Muscle of leg (tissue), 16 donors: Measurements from ENCODE around the gene CRIM1. TPM values are rescaled to one million over a fixed set of nuclear protein-coding genes. Genes with fewer than 3 reads are reported as not detected.
"Not testable (repeated sequence)": the region's sequence is repeated elsewhere in the genome, so short reads cannot be mapped to it uniquely, and the experiment has no call there.

ENCODE experiments used
- DNase-seq: peaks from one replicate; pipeline ENCODE4 v3.0.0; 2013
- H3K27ac ChIP-seq: one replicate; pipeline ENCODE4 v1.5.1; 2013; ENCODE audit warnings: mild to moderate bottlenecking, low read length, control low read depth
- H3K27me3 ChIP-seq: one replicate; pipeline ENCODE4 v1.6.1; 2013; ENCODE audit warnings: low read length; ENCODE audit not compliant: control insufficient read depth, insufficient read depth
- H3K36me3 ChIP-seq: one replicate; pipeline ENCODE4 v1.6.1; 2013; ENCODE audit warnings: low read length; ENCODE audit not compliant: control insufficient read depth, insufficient read depth
- H3K4me1 ChIP-seq: one replicate; pipeline ENCODE4 v1.6.1; 2013; ENCODE audit warnings: low read length; ENCODE audit not compliant: control insufficient read depth, insufficient read depth
- H3K4me3 ChIP-seq: one replicate; pipeline ENCODE4 v1.5.1; 2013; ENCODE audit warnings: low read length, control low read depth
- H3K9me3 ChIP-seq: replicated peaks from 2 replicates; pipeline ENCODE4 v1.6.1; 2013; ENCODE audit warnings: low read depth, low read length; ENCODE audit not compliant: control insufficient read depth
- WGBS: methylation state at CpG from one replicate; pipeline ENCODE4 v1.1.5; 2013; ENCODE audit warnings: missing lambda C conversion rate; ENCODE audit not compliant: insufficient coverage; 5-methylcytosine and 5-hydroxymethylcytosine counted together
- long read RNA-seq, 11 donors: transcript quantifications; one replicate each; lab custom pipeline, GENCODE V29; 2026
- polyA plus RNA-seq, 8 donors: library from polyadenylated mRNA; unstranded; fragments of 120-200 nt; gene quantifications; one replicate each; pipeline versions ENCODE4 v1.2.1 to v1.2.3, GENCODE V29; 2013; ENCODE audit warnings: inconsistent platforms in 1 of 8, low replicate concordance in 1 of 8; ENCODE audit not compliant: insufficient read length in 8 of 8, insufficient read depth in 1 of 8
- total RNA-seq: library from RNA; stranded (reverse); fragments of 120-200 nt; gene quantifications from one replicate; pipeline ENCODE4 v1.2.4, GENCODE V29; 2013

Gene CRIM1
- total RNA-seq = 20.4 TPM
- polyA plus RNA-seq = 10 to 100 TPM; 14.0 to 31.8 (median 19.9) TPM
- long read RNA-seq, donor 1, partial matches to known transcripts = 16 of 33 reads
- long read RNA-seq, donor 1, other reads (novel, unspliced or antisense) = 17 of 33 reads
- long read RNA-seq, donor 2 = 0 reads
- long read RNA-seq, donor 3, full-length matches to known transcripts = 2 of 2 reads
- long read RNA-seq, donor 3, partial matches to known transcripts = 0 of 2 reads
- long read RNA-seq, donor 3, other reads (novel, unspliced or antisense) = 0 of 2 reads
- long read RNA-seq, donor 4 = 0 reads
- long read RNA-seq, donor 5 = 0 reads
- long read RNA-seq, donor 6 = 0 reads
- long read RNA-seq, donor 7, full-length matches to known transcripts = 1 of 1 reads
- long read RNA-seq, donor 7, partial matches to known transcripts = 0 of 1 reads
- long read RNA-seq, donor 7, other reads (novel, unspliced or antisense) = 0 of 1 reads
- long read RNA-seq, donor 8, full-length matches to known transcripts = 1 of 1 reads
- long read RNA-seq, donor 8, partial matches to known transcripts = 0 of 1 reads
- long read RNA-seq, donor 8, other reads (novel, unspliced or antisense) = 0 of 1 reads
- long read RNA-seq, donor 9 = 0 reads
- long read RNA-seq, donor 10 = 0 reads
- long read RNA-seq, donor 11 = 0 reads

GRCh38 chr2:36355151-36355889, at the start of gene CRIM1:
CRIM1 (plus strand) TSS chr2:36355778; CDS start chr2:36356293, 515 bp downstream.
- Histone ChIP-seq H3K9me3 (no peaks in the 10 kb centered on the region), H3K27ac (peak within 1 kb of the TSS; percentile 87), H3K4me3 (peak within 1 kb of the TSS; percentile 78), H3K4me1 (peaks cover 13% of the 10 kb centered on the region), H3K27me3 (peaks cover 4% of the 10 kb centered on the region), H3K36me3 (no peaks in the 10 kb centered on the region)
- DNase-seq = peak; percentile 95
- 1% methylated on average over 59 of the region's 82 CpGs for WGBS

- H3K9me3 ChIP-seq = no peaks in the 10 kb centered on the region
- no CpG with 5 or more reads among the region's 3 CpGs for WGBS
- H3K4me1 ChIP-seq = no peaks in the 10 kb centered on the region
- H3K27ac ChIP-seq = no peak overlapping the region
- no peak overlapping the region for H3K4me3 ChIP-seq
- no peaks in the 10 kb centered on the region for H3K27me3 ChIP-seq
- H3K36me3 ChIP-seq = no peaks in the 10 kb centered on the region
- no peak for DNase-seq
These were observed 48.1 kb upstream of the CRIM1 start for GRCh38 chr2:36307441-36307840.

- not testable (repeated sequence) for H3K4me1 ChIP-seq, H3K4me3 ChIP-seq, H3K27me3 ChIP-seq, DNase-seq, H3K27ac ChIP-seq, H3K36me3 ChIP-seq, H3K9me3 ChIP-seq
- WGBS = no CpG with 5 or more reads among the region's 1 CpG
These were observed 45.1 kb upstream of the CRIM1 start for GRCh38 chr2:36310444-36310843.

GRCh38 chr2:36318547-36318946, 37.0 kb upstream of the CRIM1 start:
- no peak for DNase-seq
- no peaks in the 10 kb centered on the region for H3K36me3 ChIP-seq
- H3K4me3 ChIP-seq = no peak overlapping the region
- H3K27me3 ChIP-seq = no peaks in the 10 kb centered on the region
- no peak overlapping the region for H3K27ac ChIP-seq
- peaks cover 6% of the 10 kb centered on the region for H3K9me3 ChIP-seq
- WGBS = no CpG with 5 or more reads among the region's 1 CpG
- no peaks in the 10 kb centered on the region for H3K4me1 ChIP-seq

- WGBS = no CpG with 5 or more reads among the region's 3 CpGs
- Histone ChIP-seq H3K27ac (no peak overlapping the region), H3K4me1 (no peaks in the 10 kb centered on the region), H3K9me3 (no peaks in the 10 kb centered on the region), H3K4me3 (no peak overlapping the region), H3K36me3 (no peaks in the 10 kb centered on the region), H3K27me3 (no peaks in the 10 kb centered on the region)
- DNase-seq = peak; percentile 49
These were observed 33.5 kb upstream of the CRIM1 start for GRCh38 chr2:36322108-36322507.

GRCh38 chr2:36326286-36326685, 29.3 kb upstream of the CRIM1 start:
- Histone ChIP-seq H3K9me3 (no peaks in the 10 kb centered on the region), H3K4me1 (no peaks in the 10 kb centered on the region), H3K36me3 (no peaks in the 10 kb centered on the region), H3K4me3 (no peak overlapping the region), H3K27ac (no peak overlapping the region), H3K27me3 (no peaks in the 10 kb centered on the region)
- DNase-seq = no peak
- no CpG with 5 or more reads among the region's 4 CpGs for WGBS

GRCh38 chr2:36329251-36329650, 26.3 kb upstream of the CRIM1 start:
- no peak overlapping the region for H3K4me3 ChIP-seq
- 20% methylated on average over 1 of the region's 2 CpGs for WGBS
- no peak for DNase-seq
- no peaks in the 10 kb centered on the region for H3K4me1 ChIP-seq
- no peaks in the 10 kb centered on the region for H3K9me3 ChIP-seq
- no peaks in the 10 kb centered on the region for H3K36me3 ChIP-seq
- no peaks in the 10 kb centered on the region for H3K27me3 ChIP-seq
- H3K27ac ChIP-seq = no peak overlapping the region

- no peaks in the 10 kb centered on the region for H3K36me3 ChIP-seq
- no peak overlapping the region for H3K27ac ChIP-seq
- H3K4me3 ChIP-seq = no peak overlapping the region
- 86% methylated on average over 1 of the region's 4 CpGs for WGBS
- H3K27me3 ChIP-seq = no peaks in the 10 kb centered on the region
- no peaks in the 10 kb centered on the region for H3K9me3 ChIP-seq
- peak; percentile 28 for DNase-seq
- no peaks in the 10 kb centered on the region for H3K4me1 ChIP-seq
These were observed 25.7 kb upstream of the CRIM1 start for GRCh38 chr2:36329746-36330472.

GRCh38 chr2:36330473-36331395, 24.8 kb upstream of the CRIM1 start:
- Histone ChIP-seq H3K36me3 (no peaks in the 10 kb centered on the region), H3K9me3 (no peaks in the 10 kb centered on the region), H3K27ac (no peak overlapping the region), H3K4me1 (no peaks in the 10 kb centered on the region), H3K27me3 (no peaks in the 10 kb centered on the region), H3K4me3 (no peak overlapping the region)
- WGBS = 64% methylated on average over 2 of the region's 3 CpGs
- peak; percentile 23 for DNase-seq
